HG03280 (cell line): ENCODE results near the gene RCL1.
"Not testable (repeated sequence)": the region's sequence is repeated elsewhere in the genome, so short reads cannot be mapped to it uniquely, and the experiment has no call there.

Source experiments
- ATAC-seq: cut with Tn5 transposase; IDR thresholded peaks from one replicate; pipeline ENCODE4 v1.9.1; 2021; ENCODE audit warnings: mild to moderate bottlenecking, moderate library complexity; ENCODE audit not compliant: unreplicated experiment

RCL1 gene

DNA sequence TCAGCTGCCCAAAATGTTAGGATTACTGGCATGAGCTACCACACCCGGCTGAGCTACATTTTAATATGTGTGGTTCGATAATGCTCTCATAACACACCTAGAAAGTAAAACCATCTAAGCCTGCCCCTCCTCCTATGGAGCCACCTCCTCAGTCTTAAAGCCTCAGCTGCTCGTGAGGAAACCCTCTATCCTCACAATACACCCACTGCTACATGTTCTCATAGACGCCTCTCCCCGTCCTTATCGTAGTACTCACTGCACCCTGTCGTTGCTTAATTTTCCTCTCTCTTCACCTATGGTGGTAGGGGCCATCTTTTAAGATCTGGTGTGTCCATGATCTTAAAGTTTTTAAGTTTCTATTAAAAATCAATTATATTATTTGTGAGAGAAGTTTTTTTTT lies 72.9 kb downstream of the RCL1 start:
- no peak for ATAC-seq

DNA sequence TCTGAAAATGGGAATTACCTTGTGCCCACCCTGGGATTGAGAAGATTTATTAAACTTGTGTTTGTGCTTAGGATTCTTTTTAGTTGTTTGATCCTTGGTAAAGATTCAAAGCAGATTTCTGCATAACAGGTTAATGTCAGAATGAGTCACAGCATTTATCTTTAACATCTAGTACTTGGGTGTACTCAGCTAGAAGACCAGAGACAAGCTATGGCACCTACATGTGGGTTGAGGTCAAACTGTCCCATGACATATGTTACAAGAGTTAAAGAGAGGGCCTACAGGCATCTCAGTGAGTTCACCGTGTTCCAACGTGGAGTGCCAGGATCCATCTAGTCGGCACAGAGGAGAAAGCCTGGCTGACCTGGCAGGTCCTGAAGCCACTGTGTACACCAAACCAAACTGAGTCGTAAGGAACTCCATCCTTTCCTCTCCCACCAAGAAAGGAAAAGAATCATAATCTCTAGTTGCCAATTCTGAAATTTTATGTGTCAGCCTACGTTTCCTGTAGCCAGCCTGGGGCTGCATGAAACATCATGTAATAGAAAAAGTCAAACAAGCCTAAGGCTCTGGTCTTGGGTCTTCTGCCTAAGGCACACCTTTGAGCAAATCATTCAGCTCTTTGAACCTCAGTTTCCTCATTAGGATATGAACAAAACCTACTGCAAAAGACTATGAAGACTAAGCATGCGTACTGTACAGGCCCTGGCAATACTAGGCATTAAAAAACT lies 73.7 kb downstream of the RCL1 start:
- no peak for ATAC-seq

DNA sequence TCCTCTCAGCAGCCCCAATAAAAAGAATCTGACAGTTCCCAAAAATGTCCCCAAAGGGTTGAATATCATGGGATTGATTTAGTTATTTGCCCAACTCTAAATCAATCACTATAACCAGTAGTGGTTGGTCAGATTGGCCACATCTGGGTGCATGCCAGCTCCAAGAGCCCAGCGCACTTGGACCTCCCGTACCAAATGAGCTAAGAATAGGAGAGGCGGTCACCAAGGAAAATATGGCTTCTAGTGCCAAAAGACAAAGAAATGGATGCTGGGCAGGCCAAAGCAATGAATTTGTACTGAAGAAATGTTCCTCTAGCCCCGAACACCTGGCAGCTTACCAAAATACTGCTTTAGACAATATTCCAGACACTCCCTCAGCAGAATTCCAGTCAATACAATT lies 80.3 kb downstream of the RCL1 start:
- no peak for ATAC-seq

DNA sequence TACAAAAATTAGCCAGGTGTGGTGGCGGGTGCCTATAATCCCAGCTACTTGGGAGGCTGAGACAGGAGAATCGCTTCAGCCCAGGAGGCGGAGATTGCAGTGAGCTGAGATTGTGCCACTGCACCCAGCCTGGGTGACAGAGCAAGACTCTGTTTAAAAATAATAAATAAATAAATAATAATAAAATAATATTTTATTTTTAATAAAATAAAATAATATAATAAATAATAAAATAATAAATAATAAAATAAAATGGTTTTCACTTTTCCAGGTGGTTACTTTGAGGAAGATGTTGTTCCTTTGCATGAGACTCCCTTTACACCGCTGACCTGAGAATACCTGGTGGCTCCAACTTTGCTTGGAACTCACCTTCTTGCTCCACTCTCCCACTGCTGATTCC lies 82.8 kb downstream of the RCL1 start:
- no peak for ATAC-seq

DNA sequence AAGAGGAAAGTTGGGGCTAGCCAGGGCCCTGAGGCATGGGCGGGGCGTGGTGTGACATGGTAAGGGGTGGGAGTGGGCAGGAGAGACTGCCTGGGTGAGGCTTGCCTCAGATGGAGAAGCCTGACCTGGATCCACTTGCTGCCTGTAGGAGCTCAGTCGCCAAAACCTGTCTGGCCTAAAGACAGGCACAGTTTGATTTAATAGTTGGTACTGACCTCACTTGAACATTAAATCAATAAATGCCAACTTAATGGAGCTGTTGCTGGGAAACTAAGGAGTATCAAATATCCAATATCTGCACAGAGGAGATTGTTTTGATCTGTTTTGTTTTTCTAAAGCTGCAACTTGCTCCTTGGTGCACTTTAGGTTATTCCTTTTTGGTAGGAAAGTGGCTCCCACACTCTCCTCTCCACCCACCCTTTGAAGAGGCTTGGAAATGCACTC lies 86.4 kb downstream of the RCL1 start:
- no peak for ATAC-seq

DNA sequence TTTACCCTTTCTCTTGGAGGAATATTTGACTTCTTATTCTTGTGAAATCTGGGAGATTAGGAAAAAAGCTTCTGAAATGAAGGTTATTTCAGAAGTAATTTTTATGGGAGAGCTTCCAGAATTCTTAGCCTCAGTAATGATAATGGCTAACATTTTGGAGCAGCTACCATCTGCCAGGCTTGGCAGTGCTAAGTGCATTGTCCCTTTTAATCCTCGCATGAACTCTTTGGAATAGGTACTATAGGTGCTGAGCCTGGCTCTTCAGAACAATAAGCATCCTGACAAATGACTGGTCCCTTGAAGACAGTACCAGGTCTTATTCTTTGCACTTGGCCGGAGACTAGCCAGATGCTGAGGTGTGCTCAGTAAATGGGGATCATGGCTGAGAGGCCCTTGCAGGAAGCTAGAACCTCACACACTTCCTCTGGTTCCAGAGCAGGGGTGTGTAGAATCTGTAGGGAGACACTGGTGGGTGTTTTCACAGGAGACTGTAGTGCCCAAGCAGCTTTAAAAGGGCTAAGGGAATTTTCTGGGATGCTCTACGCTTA lies 90.7 kb downstream of the RCL1 start:
- no peak for ATAC-seq

DNA sequence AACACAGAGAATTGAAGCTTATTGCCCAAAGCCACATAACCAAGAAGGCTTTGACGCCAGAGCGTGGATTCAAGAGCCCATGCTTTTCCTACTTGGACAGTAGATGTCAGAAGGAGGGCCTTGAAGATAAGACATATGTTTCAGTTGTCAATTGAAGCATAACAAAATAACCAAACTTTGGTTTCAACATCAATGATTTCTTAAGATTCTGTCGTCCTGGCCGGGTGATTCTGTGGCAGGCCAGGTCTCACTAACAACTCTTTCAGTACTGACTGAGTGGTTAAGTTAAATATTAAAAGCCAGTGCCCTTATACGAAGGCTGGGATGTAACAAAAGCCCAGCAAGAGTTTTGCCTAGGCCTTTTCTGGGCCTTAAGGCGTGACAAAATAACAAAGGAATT lies 94.0 kb downstream of the RCL1 start:
- ATAC-seq = no peak

DNA sequence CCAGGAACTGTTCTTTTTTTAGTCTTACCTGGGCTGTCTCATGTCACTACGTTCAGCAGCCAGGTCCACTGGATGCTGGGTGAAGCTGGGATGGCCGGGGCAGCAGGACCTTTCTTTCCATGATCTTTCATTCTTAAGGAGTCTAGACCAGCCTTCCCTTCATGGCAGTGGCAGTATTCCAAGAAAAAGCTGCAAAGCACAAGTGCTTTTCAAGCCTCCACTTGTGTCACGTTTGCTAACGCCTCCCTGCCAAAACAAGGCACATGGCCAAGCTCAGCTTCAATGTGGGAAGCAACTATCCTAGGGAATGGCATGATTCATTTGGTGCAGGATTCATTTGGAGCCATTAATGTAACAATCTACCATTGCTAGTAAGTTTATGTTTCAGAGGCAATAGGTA lies 94.8 kb downstream of the RCL1 start:
- ATAC-seq = no peak

DNA sequence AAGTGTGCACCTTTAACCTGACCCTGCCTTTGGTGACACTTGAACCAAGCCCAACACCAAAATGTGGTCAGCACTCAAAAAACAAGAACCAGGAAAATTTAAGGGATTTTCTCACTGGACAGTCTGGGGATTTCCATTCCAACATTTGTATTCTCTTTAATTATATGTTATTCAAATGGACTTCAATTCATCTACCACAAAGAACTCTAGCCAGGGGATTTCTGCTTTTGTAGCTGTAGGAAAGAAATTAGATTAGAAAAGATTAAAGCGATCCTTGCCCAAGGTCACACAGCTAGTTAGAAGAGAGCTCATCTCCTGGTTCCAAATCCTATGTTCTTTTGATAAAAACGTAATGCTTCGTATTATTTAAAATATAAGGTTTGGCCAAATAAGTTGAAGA lies 97.5 kb downstream of the RCL1 start:
- ATAC-seq = no peak

DNA sequence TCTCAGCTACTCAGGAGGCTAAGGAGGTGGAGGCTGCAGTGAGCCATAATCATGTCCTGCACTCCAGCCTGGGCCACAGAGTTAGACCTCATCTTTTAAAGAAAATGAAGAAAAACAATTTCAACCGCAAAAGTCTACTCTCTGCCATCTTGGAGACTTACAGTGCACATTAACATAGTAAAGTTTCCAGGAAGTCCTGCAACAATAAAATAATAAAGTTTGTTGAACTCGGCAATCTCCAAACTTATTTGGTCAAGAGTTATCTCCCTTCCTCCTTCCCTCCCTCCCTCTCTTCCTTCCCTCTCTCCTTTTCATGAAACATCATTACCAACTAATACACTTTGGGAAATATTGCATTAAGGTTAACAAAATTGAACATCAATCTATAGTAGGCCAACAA lies 98.2 kb downstream of the RCL1 start:
- ATAC-seq = no peak

DNA sequence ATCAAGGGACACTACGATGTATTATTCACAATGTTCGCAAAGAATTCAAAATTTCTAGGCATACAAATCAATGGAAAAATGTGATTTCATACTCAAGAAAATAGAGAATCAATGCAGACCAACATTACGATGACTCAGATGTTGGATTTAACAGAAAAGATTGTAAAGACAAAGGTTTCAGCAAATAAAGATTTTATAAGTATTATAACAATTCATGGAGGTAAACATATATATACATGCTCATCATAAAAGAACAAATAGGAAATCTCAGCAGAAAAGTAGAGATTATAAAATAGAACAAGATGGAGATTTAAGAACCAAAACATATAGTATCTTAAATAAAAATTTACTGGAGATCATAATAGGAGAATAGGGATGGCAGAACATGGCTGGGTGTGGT lies 98.9 kb downstream of the RCL1 start:
- no peak for ATAC-seq

DNA sequence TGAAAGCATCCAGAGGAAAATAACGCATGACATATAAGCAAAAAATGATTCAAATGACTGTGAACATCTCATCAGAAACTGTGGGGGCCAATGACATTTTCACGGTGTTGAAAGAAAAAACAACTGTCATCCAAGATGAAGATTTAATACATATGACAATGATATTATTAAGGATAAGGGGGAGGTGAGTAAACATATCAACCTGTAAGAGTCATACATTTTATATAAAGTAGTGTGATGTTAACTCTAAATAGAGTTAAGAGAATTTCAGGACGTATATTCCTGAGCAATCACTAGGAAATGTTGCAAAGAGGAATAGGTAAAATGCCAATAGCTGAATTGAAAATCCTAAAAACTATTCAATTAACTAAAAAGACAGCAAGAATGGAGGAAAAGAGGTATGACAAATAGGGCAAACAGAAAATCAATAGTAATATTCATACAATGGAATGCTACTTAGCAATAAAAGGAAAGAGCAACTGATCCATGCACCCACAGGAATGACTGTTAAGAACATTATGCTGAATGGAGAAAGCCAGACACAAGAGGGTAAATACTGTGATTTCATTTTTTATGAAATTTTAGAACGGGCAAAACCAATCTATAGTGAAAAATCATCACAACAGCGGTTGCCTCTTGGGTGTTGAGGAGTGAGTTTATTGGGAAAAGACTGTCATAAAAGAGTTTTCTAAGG lies 99.9 kb downstream of the RCL1 start:
- ATAC-seq = no peak

DNA sequence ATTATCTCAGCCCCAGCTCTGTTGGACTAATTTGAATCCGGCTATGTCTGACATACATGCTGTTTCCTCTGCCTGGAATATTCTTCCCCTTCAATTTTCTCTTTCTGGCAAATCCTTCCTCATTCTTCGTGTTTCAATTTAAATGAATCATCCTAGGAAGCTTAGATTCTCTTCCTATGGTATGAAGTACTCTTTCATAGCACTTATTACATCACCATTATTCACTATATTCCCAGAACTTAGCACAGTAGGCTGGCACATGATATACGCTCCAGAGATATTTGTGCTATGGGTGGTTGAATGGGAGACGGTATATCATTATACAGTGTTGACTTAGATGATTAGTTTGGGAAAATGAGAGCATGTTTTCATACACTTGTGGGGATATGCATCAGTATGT lies 101.3 kb downstream of the RCL1 start:
- no peak for ATAC-seq

DNA sequence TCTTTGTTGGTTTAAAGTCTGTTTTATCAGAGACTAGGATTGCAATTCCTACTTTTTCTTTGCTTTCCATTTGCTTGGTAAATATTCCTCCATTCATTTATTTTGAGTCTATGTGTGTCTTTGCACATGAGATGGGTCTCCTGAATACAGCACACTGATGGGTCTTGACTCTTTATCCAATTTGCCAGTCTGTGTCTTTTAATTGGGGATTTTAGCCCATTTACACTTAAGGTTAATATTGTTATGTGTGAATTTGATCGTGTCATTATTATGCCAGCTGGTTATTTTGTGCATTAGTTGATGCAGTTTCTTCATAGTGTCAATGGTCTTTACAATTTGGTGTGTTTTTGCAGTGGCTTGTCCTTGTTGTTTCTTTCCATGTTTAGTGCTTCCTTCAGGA lies 107.1 kb downstream of the RCL1 start:
- not testable (repeated sequence) for ATAC-seq

DNA sequence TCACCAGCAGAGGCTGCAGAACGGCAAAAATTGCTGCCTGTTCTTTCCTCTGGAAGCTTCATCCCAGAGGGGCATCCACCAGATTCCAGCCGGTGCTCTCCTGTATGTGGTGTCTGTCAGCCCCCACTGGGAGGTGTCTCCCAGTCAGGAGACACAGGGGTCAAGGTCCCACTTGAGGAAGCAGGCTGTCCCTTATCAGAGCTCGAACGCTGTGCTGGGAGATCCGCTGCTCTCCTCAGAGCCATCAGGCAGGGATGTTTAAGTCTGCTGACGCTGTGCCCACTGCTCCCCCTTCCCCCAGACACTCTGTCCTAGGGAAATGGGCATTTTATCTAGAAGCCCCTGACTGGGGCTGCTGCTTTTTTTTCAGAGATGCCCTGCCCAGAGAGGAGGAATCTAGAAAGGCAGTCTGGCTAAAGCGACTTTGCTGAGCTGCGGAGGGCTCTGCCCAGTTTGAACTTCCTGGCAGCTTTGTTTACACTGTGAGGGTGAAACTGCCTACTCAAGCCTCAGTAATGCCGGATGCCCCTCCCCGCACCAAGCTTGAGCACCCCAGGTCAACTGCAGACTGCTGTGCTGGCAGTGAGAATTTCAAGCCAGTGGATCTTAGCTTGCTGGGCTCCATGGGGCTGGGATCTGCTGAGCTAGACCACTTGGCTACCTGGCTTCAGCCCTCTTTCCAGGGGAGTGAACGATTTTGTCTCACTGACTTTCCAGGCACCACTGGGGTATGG lies 108.8 kb downstream of the RCL1 start:
- ATAC-seq = not testable (repeated sequence)

DNA sequence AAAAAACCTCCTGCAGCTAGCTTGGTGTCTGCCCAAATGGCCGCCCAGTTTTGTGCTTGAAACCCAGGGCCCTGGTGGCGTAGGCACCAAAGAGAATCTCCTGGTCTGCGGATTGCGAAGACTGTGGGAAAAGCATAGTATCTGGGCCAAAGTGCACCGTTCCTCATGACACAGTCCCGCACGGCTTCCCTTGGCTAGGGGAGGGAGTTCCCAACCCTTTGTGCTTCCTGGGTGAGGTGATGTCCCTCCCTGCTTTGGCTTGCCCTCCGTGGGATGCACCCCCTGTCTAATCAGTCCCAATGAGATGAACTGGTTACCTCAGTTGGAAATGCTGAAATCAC lies 109.4 kb downstream of the RCL1 start:
- ATAC-seq = no peak

DNA sequence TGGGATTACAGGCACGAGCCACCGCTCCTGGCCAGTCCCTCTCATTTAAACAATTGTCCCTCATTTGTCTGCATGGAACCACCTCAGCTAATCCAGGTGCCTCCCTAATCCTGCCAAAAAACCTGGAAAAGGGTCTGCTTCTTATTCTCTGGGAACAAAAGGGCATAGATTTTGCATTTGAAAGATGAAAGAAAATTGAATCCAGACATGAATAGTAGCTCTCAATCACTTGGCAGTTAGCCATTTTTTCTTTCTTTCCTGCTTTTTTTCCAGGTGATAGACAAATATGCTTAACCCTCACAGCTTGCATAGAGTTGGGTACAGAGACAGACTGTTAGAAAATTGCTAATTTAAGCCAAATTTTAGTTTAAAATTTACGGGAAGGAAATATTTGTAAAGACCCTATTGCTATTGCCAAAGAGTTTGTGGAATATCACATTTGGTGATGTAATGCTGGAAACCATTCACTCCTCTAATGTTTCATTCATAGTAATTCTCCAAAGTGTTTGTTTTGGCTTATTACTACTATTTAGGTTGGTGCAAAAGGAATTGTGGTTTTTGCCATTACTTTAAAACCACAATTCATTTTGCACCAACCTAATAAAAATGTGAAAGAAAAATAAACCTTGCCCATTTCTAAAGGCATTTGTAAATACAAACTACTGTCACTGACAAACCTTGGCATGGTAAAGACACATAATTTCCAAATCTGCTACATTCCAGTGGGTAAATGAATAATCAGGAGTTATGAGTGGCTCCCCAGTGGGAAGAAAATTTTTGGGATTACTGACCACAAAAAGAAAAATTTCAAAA lies 111.8 kb downstream of the RCL1 start:
- no peak for ATAC-seq

DNA sequence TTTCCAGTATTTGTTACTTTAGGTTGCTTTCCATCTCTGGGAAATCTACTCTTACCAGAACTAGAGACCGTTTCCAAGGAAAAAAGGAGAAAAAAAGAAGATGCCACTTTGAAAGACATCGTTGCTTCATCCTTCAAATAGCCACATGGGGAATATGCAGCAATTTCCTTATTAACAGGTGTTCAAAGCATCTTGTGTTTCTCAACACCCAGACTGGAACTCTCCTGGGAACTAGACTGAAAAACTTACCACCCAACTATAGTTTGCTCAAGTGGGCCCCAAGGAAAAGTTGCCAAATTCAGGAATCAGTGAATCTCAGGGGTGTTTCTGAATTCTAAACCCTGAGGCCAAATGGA lies 112.4 kb downstream of the RCL1 start:
- ATAC-seq = no peak
